Large intestine (tissue), 3 donors: ENCODE measurements around the gene ALG12. TPM values are rescaled to one million over a fixed set of nuclear protein-coding genes. Genes with fewer than 3 reads are reported as not detected.

ENCODE experiments used
- DNase-seq, 2 donors: peaks; one replicate each; pipeline versions ENCODE4 v3.0.0 to v3.0.0-alpha.2; 2013
- H3K27ac ChIP-seq: one replicate; pipeline ENCODE4 v1.5.1; 2013; ENCODE audit warnings: low read length
- H3K27me3 ChIP-seq: 2 replicates; pipeline ENCODE4 v1.6.1; 2013; ENCODE audit warnings: low read length; ENCODE audit not compliant: control insufficient read depth, insufficient read depth
- H3K36me3 ChIP-seq: 2 replicates; pipeline ENCODE4 v1.6.1; 2013; ENCODE audit warnings: low read length; ENCODE audit not compliant: control insufficient read depth, insufficient read depth
- H3K4me1 ChIP-seq: one replicate; pipeline ENCODE4 v1.6.1; 2013; ENCODE audit warnings: low read length; ENCODE audit not compliant: control insufficient read depth, insufficient read depth
- H3K4me3 ChIP-seq: one replicate; pipeline ENCODE4 v1.5.1; 2013; ENCODE audit warnings: low read length
- H3K9me3 ChIP-seq: one replicate; pipeline ENCODE4 v1.6.1; 2013; ENCODE audit warnings: mild to moderate bottlenecking, low read depth, low read length, moderate library complexity; ENCODE audit not compliant: control insufficient read depth
- WGBS: methylation state at CpG from one replicate; pipeline ENCODE4 v1.1.5; 2013; ENCODE audit warnings: low lambda C conversion rate; ENCODE audit not compliant: insufficient coverage; 5-methylcytosine and 5-hydroxymethylcytosine counted together
- polyA plus RNA-seq: library from polyadenylated mRNA; unstranded; fragments of 120-200 nt; gene quantifications from one replicate; pipeline ENCODE4 v1.2.1, GENCODE V29; 2013

ALG12 gene
- polyA plus RNA-seq, 1 donor = 27.8 TPM

GRCh38 chr22:49884503-49885260 is 33.6 kb downstream of the ALG12 start:
- Histone ChIP-seq H3K27me3 (no peaks in the 10 kb centered on the region), H3K4me1 (no peaks in the 10 kb centered on the region), H3K36me3 (peaks cover 54% of the 10 kb centered on the region), H3K9me3 (peaks cover 60% of the 10 kb centered on the region), H3K27ac (no peak overlapping the region), H3K4me3 (no peak overlapping the region)
- WGBS = 83% methylated on average over 1 of the region's 31 CpGs
- no peak for DNase-seq

GRCh38 chr22:49884075-49884474 is 34.2 kb downstream of the ALG12 start:
- H3K27me3 ChIP-seq = no peaks in the 10 kb centered on the region
- no CpG with 5 or more reads among the region's 20 CpGs for WGBS
- H3K27ac ChIP-seq = no peak overlapping the region
- no peaks in the 10 kb centered on the region for H3K4me1 ChIP-seq
- H3K36me3 ChIP-seq = peaks cover 48% of the 10 kb centered on the region
- H3K9me3 ChIP-seq = peaks cover 64% of the 10 kb centered on the region
- no peak for DNase-seq
- no peak overlapping the region for H3K4me3 ChIP-seq

GRCh38 chr22:49883294-49883640 is 35.0 kb downstream of the ALG12 start:
- no peak for DNase-seq
- H3K36me3 ChIP-seq = peaks cover 40% of the 10 kb centered on the region
- H3K27ac ChIP-seq = no peak overlapping the region
- no peaks in the 10 kb centered on the region for H3K4me1 ChIP-seq
- no peak overlapping the region for H3K4me3 ChIP-seq
- peaks cover 64% of the 10 kb centered on the region for H3K9me3 ChIP-seq
- no CpG with 5 or more reads among the region's 4 CpGs for WGBS
- H3K27me3 ChIP-seq = no peaks in the 10 kb centered on the region

DNA sequence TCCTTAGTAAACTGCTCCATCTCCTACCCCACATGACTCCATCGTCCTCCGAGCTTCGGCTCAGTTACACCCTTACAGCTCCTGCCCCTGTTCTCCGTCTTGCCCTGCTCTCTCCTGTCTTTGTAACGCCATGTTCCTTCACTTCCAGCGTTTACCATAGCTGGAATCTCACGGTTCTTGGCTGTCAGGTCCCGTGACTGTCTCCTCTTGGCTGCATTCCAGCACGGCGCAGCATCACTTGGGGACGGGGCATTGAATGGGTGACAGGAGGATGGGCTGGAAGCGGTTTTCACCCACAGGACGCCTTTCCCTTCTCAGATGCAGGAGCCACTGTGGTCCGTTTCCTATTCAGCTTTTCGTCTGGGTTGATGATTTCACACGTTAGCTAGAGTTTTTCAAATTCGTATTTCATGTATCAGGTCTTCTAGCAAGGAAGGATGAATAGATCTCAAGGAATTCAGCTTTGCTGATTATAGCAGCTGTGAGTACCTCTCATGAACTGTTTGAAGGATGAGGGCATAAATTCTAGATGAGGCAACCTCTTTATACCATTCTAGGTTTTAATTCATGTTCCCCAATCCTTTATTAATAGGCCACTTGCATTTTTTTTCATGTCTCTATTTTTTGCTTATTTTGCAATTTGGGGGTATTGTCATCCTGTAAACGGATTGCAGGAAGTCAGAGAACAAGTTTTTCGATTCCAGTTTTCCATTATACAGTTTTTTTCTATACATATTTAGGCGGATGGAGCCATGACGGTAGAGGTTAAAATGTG is 35.5 kb downstream of the ALG12 start:
- 85% methylated on average over 10 of the region's 21 CpGs for WGBS
- no peak for DNase-seq
- H3K27ac ChIP-seq = no peak overlapping the region

GRCh38 chr22:49881856-49882255 is 36.4 kb downstream of the ALG12 start:
- Histone ChIP-seq H3K27me3 (no peaks in the 10 kb centered on the region), H3K27ac (no peak overlapping the region), H3K9me3 (peaks cover 61% of the 10 kb centered on the region), H3K4me3 (no peak overlapping the region), H3K36me3 (peaks cover 35% of the 10 kb centered on the region), H3K4me1 (no peaks in the 10 kb centered on the region)
- DNase-seq = no peak
- no CpG with 5 or more reads among the region's 2 CpGs for whole genome bisulfite sequencing

More for the DNA sequence above, 35.5 kb downstream of the ALG12 start:
- Histone ChIP-seq H3K9me3 (peaks cover 62% of the 10 kb centered on the region), H3K36me3 (peaks cover 37% of the 10 kb centered on the region), H3K27me3 (no peaks in the 10 kb centered on the region), H3K4me1 (no peaks in the 10 kb centered on the region), H3K4me3 (no peak overlapping the region)

- peaks cover 23% of the 10 kb centered on the region for H3K36me3 ChIP-seq
- WGBS = 90% methylated on average over 7 of the region's 20 CpGs
- no peak overlapping the region for H3K4me3 ChIP-seq
- no peak for DNase-seq
- H3K27ac ChIP-seq = no peak overlapping the region
- peaks cover 45% of the 10 kb centered on the region for H3K9me3 ChIP-seq
- H3K4me1 ChIP-seq = no peaks in the 10 kb centered on the region
- no peaks in the 10 kb centered on the region for H3K27me3 ChIP-seq
Observed at GRCh38 chr22:49880281-49880680, 38.0 kb downstream of the ALG12 start.

DNA sequence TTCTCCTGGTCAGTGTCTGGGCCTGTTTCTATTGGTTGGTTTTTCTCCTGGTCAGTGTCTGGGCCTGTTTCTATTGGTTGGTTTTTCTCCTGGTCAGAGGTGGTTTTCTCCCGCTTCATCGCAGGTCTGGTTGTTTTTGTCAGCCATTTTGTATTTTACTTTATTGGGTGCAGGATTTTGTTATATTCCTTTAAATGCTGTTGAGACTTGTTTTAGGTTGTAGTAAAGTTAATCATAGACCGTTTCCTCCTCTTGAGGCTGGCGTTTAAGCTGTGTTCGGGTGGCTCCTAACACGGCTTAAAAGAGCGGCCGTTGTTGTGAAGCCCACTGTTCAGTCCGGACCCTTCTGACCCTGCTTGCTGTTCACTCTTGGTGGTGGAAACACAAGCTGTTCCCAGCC is 38.4 kb downstream of the ALG12 start:
- DNase-seq = no peak
- peaks cover 41% of the 10 kb centered on the region for H3K9me3 ChIP-seq
- no peak overlapping the region for H3K4me3 ChIP-seq
- H3K36me3 ChIP-seq = peaks cover 19% of the 10 kb centered on the region
- H3K27me3 ChIP-seq = no peaks in the 10 kb centered on the region
- no peak overlapping the region for H3K27ac ChIP-seq
- WGBS = no CpG with 5 or more reads among the region's 9 CpGs
- no peaks in the 10 kb centered on the region for H3K4me1 ChIP-seq

DNA sequence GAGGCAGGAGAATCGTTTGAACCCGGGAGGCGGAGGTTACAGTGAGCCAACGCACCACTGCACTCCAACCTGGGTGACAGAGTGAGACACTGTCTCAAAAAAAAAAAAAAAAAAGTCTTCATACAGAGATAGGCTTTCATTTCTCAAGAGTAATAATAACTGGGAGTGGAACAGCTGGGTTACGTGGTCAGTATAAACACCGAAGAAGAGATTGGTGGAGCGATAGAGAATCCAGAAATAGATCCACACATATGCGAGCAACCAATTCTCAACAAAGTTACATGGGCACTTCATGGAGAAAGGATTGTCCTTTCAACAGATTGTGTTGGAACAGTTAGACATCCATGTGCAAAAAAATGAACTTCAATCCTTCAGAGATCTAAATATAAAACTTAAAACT is 40.0 kb downstream of the ALG12 start:
- no peaks in the 10 kb centered on the region for H3K27me3 ChIP-seq
- 80% methylated on average over 1 of the region's 8 CpGs for WGBS

DNA sequence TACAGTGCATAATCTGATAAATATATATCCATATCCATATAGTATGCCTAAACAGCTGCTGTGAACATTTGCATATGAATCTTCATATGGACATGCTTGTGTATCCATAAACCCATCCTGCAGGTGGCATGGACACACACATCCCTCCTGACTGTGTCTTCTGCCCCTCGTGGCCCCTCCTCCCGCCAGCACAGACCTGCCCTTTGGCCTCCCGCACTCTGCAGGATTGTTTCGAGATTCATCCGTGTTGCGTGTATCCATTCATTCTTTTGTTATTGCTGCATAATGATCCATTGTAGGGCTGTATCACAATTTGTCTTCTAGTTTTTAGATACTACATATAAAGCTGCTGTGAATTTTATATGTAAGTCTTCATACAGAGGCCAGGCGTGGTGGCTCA is 40.6 kb downstream of the ALG12 start:
- Histone ChIP-seq H3K27ac (no peak overlapping the region), H3K36me3 (peaks cover 7% of the 10 kb centered on the region), H3K27me3 (no peaks in the 10 kb centered on the region), H3K4me3 (no peak overlapping the region), H3K4me1 (no peaks in the 10 kb centered on the region), H3K9me3 (peaks cover 27% of the 10 kb centered on the region)
- no CpG with 5 or more reads among the region's 7 CpGs for WGBS
- no peak for DNase-seq

More for the DNA sequence above, 40.0 kb downstream of the ALG12 start:
- H3K36me3 ChIP-seq = peaks cover 7% of the 10 kb centered on the region
- peaks cover 28% of the 10 kb centered on the region for H3K9me3 ChIP-seq
- no peaks in the 10 kb centered on the region for H3K4me1 ChIP-seq
- no peak overlapping the region for H3K4me3 ChIP-seq
- no peak overlapping the region for H3K27ac ChIP-seq
- DNase-seq = no peak

- H3K4me3 ChIP-seq = no peak overlapping the region
- 86% methylated on average over 4 of the region's 16 CpGs for WGBS
- H3K27ac ChIP-seq = no peak overlapping the region
- peaks cover 7% of the 10 kb centered on the region for H3K36me3 ChIP-seq
- no peak for DNase-seq
- H3K9me3 ChIP-seq = peaks cover 19% of the 10 kb centered on the region
- H3K27me3 ChIP-seq = no peaks in the 10 kb centered on the region
- H3K4me1 ChIP-seq = no peaks in the 10 kb centered on the region
Observed at GRCh38 chr22:49873228-49873940, 44.9 kb downstream of the ALG12 start.
